ENCODE data around the gene DERL2.

DERL2 gene

DNA sequence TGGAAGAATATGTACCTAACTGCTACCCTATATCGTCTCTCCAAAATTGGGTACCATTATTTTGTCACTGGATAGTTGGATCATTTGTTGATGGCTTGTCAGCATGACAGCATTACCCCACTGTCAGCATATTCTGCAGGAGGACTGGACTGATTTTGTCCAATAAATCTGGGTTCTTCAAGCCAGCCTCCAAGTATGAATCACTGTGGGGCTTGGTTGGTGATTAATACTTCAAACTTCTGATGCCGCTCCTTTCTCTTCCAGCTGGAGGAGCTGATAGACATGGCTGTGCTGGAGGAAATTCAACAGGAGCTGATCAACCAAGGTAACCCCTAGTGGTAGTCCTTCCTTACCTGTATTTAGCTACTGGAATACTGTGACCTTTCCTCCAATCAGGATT, 63.5 kb downstream of the DERL2 start:
- TF ChIP-seq, protein P1, sequence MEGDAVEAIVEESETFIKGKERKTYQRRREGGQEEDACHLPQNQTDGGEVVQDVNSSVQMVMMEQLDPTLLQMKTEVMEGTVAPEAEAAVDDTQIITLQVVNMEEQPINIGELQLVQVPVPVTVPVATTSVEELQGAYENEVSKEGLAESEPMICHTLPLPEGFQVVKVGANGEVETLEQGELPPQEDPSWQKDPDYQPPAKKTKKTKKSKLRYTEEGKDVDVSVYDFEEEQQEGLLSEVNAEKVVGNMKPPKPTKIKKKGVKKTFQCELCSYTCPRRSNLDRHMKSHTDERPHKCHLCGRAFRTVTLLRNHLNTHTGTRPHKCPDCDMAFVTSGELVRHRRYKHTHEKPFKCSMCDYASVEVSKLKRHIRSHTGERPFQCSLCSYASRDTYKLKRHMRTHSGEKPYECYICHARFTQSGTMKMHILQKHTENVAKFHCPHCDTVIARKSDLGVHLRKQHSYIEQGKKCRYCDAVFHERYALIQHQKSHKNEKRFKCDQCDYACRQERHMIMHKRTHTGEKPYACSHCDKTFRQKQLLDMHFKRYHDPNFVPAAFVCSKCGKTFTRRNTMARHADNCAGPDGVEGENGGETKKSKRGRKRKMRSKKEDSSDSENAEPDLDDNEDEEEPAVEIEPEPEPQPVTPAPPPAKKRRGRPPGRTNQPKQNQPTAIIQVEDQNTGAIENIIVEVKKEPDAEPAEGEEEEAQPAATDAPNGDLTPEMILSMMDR (conservative IDR thresholded peaks at IDR 0.05) = no peak
- no peak overlapping the region for H3K27ac ChIP-seq
